ENCODE measurements around the gene NTMT1. TPM values are rescaled to one million over a fixed set of nuclear protein-coding genes. Genes with fewer than 3 reads are reported as not detected.

The NTMT1 gene
- total and polyA plus RNA-seq, 10 donors = 22.8 to 50.5 (median 36.6) TPM

- intact Hi-C loops (cut with DNase I; ENCODE audit: low total_unique reads) = loop anchor here (10.0 kb wide), 1 partner anchor 135 kb away; no protein-coding TSS in a partner anchor
- WGBS, 5 donors = 86 to 88% (median 87%) methylated on average over 18 to 20 of the region's 20 CpGs
- Histone ChIP-seq H3K4me1 (peaks cover 0 to 13% (median 2%) of the 10 kb centered on the region in 6 donors), H3K27ac (no peak overlapping the region), H3K4me3 (no peak overlapping the region), H3K27me3 (replicated peaks in 1 of 7) (peaks cover 0 to 15% (median 0%) of the 10 kb centered on the region in 7 donors), H3K9me3 (no peaks in the 10 kb centered on the region), H3K36me3 (no peaks in the 10 kb centered on the region)
- no peak for DNase-seq
- TF ChIP-seq POLR2AphosphoS5 (IDR thresholded peaks at IDR 0.05) (no peak), CTCF (IDR thresholded peaks at IDR 0.05 in 8 of 11, conservative IDR thresholded peaks at IDR 0.05 in 3 of 11) (no peak), POLR2A (IDR thresholded peaks at IDR 0.05) (no peak)
Observed at GRCh38 chr9:129649726-129650679, 24.0 kb downstream of the NTMT1 start.

- H3K27ac ChIP-seq = no peak overlapping the region
- no peak overlapping the region for H3K4me3 ChIP-seq
- 87 to 93% (median 91%) methylated on average over 8 to 10 of the region's 10 CpGs for WGBS, 5 donors
- H3K27me3 ChIP-seq (replicated peaks in 1 of 7) = peaks cover 0 to 20% (median 0%) of the 10 kb centered on the region in 7 donors
- DNase-seq = no peak
- TF ChIP-seq CTCF (IDR thresholded peaks at IDR 0.05 in 8 of 11, conservative IDR thresholded peaks at IDR 0.05 in 3 of 11) (no peak), POLR2A (IDR thresholded peaks at IDR 0.05) (no peak), POLR2AphosphoS5 (IDR thresholded peaks at IDR 0.05) (no peak)
- intact Hi-C loops (cut with DNase I; ENCODE audit: low total_unique reads) = no loop called here
- H3K9me3 ChIP-seq = no peaks in the 10 kb centered on the region
- H3K4me1 ChIP-seq = peaks cover 0 to 13% (median 2%) of the 10 kb centered on the region in 6 donors
- H3K36me3 ChIP-seq = no peaks in the 10 kb centered on the region
Observed at GRCh38 chr9:129650680-129651235, 24.8 kb downstream of the NTMT1 start.

- no peak overlapping the region for H3K27ac ChIP-seq
- intact Hi-C loops (cut with DNase I; ENCODE audit: low total_unique reads) = no loop called here
- H3K4me1 ChIP-seq = peaks cover 0 to 13% (median 2%) of the 10 kb centered on the region in 6 donors
- TF ChIP-seq POLR2AphosphoS5 (IDR thresholded peaks at IDR 0.05) (no peak), CTCF (IDR thresholded peaks at IDR 0.05 in 8 of 11, conservative IDR thresholded peaks at IDR 0.05 in 3 of 11) (no peak), POLR2A (IDR thresholded peaks at IDR 0.05) (no peak)
- H3K4me3 ChIP-seq = no peak overlapping the region
- H3K9me3 ChIP-seq = no peaks in the 10 kb centered on the region
- DNase-seq = no peak
- 49 to 65% (median 57%) methylated on average over 19 of the region's 19 CpGs for WGBS, 5 donors
- H3K36me3 ChIP-seq = no peaks in the 10 kb centered on the region
- peaks cover 0 to 21% (median 0%) of the 10 kb centered on the region in 7 donors for H3K27me3 ChIP-seq (replicated peaks in 1 of 7)
Observed at GRCh38 chr9:129653823-129654553, 28.0 kb downstream of the NTMT1 start.

Data from spleen (tissue), 11 donors.